Superior temporal gyrus (tissue), 1 donor: ENCODE measurements around the gene ZEB1.
"Not testable (repeated sequence)": the region's sequence is repeated elsewhere in the genome, so short reads cannot be mapped to it uniquely, and the experiment has no call there.

Experiments
- DNase-seq: peaks from one replicate; pipeline ENCODE4 v3.0.0-alpha.2; 2016; ENCODE audit errors: extremely low spot score

Gene ZEB1

DNA sequence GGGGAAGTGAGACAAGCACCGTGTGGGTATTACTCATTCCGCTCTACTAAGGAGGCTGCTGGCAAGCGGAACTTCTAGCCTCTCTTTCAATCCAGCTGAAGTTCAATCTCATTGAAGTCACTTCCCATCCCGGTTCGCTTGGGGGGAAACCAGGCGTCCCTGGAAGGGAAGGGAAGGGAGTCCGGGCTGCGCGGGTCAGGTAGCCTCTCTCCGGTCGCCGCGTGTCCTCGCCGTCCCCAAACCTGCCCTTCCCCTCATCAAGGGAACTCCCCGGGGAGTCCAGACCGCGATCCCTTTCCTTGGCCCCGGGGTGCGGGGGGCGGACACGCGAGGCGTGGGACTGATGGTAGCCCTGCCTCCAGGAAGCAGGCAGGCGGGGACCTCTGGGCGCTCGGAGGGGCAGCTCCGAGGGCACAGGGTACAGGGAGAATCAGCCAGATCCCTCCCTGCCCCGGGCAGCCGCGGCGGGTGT, 598 bp upstream of the ZEB1 start:
- DNase-seq = peak; percentile 28

DNA sequence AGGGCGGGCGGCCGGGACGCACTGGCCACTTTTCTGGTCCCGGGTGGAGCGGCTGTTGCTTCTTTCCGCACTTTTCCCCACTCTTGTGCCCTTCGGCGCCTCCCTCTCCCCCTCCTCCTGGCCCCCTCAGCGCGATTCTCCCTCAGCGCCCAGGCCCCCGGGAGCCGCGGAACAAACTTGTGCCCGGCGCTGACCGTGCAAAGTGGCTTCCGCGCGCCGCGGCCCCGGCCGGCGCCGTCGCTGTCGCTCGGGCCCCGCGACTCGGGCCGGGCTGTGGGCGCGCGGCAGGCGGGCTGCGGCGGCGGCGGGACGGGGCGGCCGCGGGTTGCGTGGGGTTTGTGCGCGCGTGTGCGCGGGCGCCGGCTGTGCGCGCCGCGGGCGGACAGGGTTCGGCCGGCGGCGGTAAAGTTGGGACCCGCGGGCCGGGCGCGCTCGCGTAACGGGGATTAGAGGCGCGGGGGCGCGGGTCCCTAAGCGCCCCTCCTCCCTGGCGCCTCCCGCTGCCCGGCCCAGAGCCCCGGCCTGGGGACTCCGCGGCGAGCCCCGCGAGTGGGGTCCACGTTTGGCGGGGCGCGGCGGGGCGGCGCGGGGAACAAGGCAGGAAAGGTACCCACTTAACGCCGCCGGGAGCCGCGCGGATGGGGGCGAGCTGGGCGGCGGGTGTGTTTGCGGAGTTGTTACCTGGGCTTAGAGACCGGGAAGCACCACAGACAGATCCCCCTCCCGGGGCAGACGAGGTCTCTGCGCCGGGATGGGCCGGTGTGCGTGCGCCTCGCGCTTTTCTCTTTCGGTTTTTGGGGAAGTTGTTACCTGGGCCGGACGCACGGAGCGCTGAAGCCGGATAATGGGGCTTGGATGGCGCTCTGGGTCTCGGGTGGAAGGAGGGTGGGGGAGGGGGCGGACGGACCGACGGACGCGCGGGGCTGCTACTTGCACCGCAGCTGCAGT, 860 bp downstream of the ZEB1 start:
- no peak for DNase-seq

DNA sequence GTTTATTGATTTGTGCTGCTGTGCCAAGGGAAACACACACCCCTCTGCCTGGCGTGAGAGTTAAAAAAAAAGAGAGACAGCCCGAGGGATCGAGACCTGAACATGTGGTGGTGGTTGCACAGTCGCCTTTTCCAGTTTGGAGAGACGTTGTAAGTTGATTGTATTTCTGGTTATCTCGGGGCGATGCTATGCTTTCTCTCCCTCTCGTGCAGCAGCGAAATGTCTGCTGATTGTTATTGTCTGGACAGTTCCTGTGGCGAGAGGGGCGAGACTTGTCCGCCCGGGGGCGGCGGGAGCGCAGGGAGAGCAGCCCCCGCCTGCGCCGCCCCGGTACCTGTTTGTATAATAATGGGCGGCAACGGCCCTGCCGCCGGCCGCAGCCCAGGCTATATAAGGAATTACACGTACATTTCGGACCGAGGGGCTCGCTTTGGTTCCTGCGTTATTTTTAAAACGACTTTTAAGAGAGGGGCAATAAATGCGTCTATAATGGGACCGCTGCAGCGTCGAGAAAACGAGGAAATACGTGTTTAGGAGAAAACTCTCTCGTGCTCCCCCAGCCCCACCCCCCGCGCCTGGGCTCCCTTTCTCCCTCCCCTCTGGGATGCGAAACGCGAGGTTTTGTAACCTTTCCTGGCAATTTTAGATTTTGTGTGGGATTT, 1.7 kb downstream of the ZEB1 start:
- DNase-seq = peak; percentile 33

DNA sequence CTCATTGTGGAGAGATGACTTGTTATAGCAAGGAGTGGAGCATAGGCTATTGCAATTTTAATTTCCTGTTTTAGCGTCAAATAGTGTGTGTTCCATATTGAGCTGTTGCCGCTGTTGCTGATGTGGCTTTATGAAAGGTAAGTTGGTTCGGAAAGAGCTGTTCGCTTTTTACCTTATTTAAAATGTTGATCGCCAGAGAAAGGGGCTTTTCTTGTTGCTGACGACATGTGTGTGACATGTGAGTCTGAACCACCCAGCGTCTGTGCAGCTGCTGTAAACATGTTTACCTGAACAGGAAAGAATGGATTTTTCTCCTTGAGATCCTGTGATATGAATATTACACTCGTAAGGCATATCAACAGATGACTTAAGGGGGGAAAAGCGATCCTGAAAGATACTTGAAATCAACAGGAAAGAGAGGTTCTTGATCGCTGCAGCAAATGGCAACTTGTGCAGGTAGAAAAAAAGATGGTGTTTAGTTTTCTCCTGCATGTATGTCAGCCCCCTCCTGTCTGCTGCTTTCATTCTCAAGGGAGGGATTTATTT, 2.5 kb downstream of the ZEB1 start:
- DNase-seq = peak; percentile 66

- DNase-seq = no peak
These were observed 3.6 kb downstream of the ZEB1 start for GRCh38 chr10:31322647-31323046.

DNA sequence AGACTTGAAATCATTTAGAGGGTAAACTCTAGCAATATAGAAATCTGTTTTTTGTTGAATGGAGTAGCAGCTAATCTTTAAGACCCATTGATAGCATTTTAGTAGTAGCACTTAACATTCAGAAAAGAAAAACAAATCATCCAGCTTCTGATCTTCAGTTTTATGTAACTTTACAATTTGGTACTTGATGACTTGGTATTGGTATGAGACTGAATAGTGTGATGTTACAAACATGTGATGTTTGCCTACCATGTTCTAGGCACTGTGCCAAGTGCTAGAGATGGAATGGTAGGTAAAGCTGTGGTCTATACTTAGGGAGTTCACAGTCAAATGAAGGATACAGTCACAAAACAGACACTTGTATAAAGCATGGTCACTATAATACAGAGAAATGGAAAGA, 21.3 kb downstream of the ZEB1 start:
- no peak for DNase-seq

- DNase-seq = no peak
These were observed 22.5 kb downstream of the ZEB1 start for GRCh38 chr10:31341552-31341951.

- no peak for DNase-seq
These were observed 24.0 kb downstream of the ZEB1 start for GRCh38 chr10:31343009-31343408.

GRCh38 chr10:31343551-31343950, 24.5 kb downstream of the ZEB1 start:
- no peak for DNase-seq

GRCh38 chr10:31345886-31346285, 26.9 kb downstream of the ZEB1 start:
- DNase-seq = no peak

DNA sequence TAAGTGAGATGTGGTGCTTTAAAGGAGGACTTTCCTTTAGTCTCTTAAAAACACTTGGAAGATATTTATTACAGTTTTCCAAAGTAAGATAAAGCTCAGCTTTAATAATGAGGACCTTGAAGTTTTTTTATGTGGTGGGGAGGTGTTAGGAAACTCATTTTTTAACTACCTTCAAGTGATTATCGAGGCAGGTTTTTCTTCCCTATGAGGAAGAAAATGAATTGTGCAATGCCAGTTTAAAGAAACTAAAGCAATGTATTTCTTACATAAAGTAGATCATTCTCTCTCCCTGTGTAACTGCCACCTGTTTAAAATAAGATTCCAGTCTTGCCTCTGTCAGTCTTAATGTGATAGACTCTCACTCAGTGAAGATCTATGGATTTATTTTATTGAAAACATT, 27.9 kb downstream of the ZEB1 start:
- DNase-seq = no peak

- no peak for DNase-seq
These were observed 28.7 kb downstream of the ZEB1 start for GRCh38 chr10:31347705-31348104.

DNA sequence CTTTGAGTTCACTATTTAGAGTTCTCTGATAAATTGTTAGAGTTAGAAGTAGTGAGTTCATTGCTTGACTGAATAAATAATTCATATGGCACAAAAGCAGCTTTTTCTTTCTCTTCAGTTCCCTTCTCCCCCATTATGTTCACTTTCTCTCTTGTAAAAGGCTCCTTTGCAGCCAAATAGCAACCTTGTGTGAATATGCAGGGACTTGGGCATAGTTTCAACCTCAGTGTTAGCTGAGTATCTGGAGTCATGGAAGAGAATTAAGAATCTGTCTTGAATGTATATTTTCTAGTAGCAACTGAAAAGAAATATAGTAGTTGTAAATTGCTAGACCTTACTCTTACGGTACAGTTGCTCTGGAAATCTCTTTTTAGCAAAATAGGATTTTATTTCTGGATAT, 31.9 kb downstream of the ZEB1 start:
- DNase-seq = peak; percentile 53

DNA sequence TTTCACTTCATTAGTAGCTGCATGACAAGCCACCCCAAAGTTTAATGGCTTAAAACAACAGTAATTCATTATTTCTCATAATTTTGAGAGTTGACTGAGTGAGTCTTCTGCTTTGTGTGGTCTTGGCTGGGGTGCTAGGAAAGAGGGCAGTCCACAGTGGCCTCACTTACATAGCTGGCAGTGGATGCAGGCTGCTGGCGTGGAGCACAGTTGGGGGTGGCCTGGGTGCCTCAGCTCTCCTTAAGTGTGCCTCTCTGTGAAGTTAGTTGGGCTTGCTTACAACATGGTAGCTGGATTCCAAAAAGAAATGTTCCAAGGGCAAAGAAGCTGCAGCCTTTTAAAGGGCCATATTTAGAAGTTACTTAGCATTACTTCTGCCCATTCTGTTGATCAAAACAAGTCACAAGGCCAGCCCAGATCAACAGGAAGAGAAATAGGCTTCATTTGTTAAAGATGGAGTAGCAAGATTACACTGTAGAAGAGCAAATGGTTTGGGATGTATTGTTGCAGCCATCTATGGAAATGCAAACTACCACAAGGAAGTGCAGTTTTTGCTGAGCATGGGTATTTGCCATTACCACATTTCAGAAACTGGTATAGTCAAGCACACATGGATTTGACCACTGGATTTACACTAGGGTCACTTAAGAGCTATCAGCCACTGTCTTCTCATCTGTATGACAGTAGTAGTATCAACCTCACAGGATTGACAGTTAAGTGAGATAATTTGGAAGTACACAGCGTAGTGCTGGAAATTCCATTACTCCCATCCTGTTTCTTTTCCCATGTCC, 33.6 kb downstream of the ZEB1 start:
- DNase-seq = no peak

- no peak for DNase-seq
These were observed 34.6 kb downstream of the ZEB1 start for GRCh38 chr10:31353574-31353973.

DNA sequence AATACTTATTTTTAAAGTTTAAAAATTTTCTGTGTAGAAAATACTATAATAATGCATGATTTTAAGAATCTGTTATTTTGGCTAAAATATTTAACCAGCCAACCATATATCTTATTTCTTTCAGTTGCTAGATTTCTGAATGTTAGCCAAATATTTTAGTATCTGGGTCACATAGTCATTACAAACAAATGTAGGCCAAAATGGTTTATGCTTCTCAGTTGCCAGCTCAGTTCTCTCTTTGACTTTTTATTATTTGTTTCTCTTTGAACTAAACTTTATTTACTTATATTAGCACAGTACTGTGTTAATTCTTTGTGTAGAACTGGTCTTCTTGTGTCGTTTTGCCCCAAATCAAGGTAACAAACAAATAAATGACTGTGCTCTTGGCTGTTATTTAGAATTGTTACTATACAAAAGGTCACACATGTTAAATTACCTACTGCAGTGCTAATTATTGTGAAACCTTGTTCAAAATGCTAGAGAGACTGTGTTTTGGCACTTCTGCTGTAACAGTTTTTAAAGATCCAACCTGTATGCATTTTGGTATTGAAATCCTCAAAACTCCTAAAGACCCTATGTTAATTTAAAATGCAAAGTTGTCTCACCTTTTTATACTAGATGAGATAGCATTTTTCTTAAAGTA, 39.8 kb downstream of the ZEB1 start:
- DNase-seq = no peak

- no peak for DNase-seq
These were observed 41.0 kb downstream of the ZEB1 start for GRCh38 chr10:31359979-31360378.

- not testable (repeated sequence) for DNase-seq
These were observed 42.5 kb downstream of the ZEB1 start for GRCh38 chr10:31361475-31361874.

DNA sequence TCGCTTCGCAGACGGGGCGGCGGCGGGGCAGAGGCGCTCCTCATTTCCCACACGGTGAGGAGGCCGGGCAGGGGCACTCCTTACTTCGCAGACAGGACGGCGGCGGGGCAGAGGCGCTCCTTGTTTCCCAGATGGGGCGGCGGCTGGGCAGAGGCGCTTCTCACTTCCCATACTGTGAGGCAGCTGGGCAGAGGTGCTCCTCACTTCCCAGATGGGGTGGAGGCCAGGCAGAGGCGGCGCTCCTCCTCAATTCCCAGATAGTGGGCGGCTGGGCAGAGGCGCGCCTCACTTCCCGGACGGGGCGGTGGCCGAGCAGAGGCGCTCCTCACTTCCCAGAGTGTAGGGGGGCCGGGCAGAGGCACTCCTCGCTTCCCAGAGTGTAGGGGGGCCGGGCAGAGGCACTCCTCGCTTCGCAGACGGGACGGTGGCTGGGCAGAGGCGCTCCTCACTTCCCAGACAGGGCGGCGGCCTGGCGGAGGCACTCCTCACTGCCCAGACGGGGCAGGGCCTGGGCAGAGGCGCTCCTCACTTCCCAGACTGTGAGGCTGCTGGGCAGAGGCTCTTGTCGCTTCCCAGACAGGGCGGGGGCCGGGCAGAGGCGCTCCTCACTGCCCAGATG, 43.1 kb downstream of the ZEB1 start:
- DNase-seq = no peak

DNA sequence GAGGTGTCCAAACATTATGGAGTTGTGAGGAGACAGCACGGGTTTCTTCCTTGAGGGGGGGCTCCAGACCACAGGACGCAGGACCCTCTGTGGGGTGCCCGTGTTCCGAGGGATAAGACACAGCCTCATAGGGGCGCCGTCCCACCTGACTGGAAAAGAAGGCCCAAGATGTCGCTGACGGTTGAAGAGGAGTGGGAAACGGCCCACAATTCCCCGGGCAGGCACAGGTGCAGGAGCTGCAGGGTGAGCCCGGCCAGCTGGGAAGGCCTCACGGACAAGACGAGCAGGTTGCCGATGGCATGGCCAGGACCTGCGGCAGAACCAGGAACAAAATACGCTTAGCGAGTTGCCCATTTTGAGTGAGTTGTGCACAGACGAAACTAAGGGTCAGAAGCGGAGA, 44.7 kb downstream of the ZEB1 start:
- DNase-seq = not testable (repeated sequence)

GRCh38 chr10:31364238-31364637, 45.2 kb downstream of the ZEB1 start:
- not testable (repeated sequence) for DNase-seq
